CD4-positive, alpha-beta T cell treated with Interleukin-6 at 100 ng/mL for 8 hours (primary cell): ENCODE data around the gene CXCR2.
A peak's percentile ranks its signal among the peaks of the same experiment; 100 is the strongest.
"Not testable (repeated sequence)": the region's sequence is repeated elsewhere in the genome, so short reads cannot be mapped to it uniquely, and the experiment has no call there.

Experiments used
- DNase-seq: peaks from one replicate; pipeline ENCODE4 v3.0.0-alpha.2; 2020; ENCODE audit warnings: mixed read lengths, low spot score

Gene CXCR2

DNA sequence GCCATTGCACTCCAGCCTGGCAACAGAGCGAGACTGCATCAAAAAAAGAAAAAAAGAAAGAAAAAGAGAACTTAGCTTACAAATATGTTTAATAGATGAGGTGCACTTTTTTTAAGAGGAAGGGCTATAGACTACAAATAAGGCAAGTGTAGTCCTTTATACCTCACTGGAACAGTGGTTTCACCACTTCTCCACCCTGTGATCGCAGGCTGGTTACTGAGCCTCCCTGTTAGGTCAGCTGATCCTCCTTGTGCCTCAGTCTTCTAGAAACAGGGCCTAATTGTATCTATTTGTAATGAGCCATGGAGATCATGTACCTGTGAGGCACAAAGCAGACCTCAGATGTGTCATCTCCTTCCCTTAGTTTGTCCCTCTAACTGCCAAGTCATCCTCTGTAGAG lies 4.5 kb downstream of the CXCR2 start:
- no peak for DNase-seq

DNA sequence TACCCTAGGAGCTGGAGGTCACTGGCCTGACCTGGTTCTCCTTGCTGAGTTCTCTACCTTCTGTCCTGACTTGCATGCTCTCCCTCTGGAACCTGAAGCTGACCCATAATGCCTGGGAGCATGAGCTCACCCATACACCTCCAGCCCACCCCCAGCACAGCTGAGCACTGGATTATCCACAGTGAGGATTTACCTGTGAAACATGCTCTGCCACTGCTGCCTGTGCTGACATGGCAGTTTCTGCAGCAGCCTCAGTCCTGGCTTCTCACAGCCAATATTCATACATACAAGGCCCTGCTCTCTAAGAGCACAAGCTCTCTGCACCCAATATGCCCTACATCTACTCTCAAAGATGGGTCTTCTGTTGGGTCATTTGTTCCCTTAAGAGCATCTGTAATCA lies 5.0 kb downstream of the CXCR2 start:
- no peak for DNase-seq

DNA sequence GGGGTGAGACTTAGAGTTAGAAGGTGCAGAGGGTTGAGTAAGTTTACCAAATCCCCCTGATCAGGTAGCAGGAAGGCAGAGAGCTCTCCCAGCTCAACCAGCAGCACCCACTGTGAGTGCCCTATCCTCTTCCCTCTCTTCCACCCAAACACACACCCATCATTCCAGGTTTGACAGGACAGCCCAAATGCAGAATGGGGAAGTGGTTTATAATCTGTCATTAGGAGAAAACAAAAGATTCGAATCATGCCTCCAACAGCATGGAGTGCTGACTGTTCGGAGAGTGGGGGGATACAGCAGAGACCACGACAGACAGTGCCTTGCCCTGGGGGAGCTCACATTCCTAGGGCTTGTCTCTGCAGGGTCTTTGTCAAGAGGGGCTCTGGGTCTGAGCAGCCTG lies 11.7 kb downstream of the CXCR2 start:
- no peak for DNase-seq

DNA sequence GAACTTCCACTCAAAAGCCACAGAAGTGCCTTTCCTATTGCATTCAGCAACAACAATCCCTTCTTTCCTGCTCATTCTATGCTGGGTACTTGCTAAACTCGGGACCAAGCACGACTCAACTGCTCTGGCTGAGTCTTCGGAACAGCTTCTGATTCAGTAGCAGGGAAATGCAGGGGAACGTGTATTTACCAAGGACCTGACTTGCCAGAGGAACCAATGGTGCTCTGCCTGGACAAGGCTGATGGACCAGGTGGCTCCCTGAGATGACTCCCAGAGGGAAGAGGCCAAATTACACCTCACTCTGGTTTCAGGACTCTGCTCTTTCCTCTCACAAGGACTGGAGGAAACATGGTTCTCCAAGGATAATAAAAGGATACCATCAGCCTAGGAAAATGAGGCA lies 12.2 kb downstream of the CXCR2 start:
- DNase-seq, result no peak

DNA sequence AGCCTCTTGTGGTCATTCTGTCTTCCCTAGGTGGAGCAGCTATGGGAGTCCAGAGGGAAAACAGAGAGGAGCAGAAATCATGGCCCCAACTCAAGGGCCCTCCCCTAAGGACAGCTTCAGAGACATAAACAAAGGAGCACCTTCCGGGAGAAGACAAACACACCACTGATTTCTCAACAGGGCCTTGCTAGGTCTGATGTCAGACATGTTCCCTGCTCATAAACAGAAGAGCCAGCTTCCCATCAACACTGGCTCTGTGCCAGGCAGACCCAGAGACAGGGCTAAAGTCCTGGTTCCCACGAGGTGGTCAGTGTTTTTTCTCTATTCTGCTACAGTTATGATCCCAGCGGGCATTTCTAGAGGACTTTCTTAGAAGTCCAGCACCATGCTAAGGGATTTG lies 19.3 kb downstream of the CXCR2 start:
- DNase-seq, result no peak

DNA sequence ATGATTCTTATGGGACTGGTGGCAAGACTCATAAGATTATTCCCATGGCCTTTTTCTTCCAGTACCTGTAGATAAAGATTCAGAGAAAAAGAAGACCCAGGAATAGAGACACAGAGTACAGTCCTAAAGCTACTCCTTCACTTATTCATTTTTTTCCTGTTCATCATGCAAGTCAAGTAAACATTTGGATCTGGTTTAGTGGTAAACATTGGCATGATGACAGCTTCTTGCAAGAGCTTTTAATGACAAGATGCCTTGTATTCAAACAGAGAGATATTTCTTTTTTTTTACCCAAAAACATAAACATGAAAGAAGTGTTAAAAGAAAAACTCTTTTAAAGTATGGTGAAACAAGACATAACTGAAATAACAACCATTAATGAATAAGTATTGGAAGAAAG lies 20.2 kb downstream of the CXCR2 start:
- DNase-seq, result no peak

DNA sequence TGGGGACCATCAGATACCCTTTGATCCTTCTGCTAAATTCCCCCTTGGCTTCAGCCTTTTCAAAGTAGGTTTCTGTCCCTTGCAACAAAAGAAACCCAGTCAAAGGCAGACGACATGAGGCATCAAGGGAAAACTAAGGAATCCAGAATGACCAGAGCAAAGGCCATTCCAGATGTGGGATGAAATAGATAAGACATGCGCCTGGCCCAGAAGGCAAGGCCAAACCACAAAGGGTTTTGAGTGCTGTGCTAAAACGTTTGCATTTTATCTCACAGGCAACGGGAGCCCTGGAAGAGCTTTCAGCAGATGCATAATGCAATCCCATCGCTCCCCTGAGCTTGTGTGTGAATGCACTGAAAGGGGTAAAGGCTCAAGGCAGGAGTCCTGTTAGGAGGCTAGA lies 23.3 kb downstream of the CXCR2 start:
- no peak for DNase-seq

DNA sequence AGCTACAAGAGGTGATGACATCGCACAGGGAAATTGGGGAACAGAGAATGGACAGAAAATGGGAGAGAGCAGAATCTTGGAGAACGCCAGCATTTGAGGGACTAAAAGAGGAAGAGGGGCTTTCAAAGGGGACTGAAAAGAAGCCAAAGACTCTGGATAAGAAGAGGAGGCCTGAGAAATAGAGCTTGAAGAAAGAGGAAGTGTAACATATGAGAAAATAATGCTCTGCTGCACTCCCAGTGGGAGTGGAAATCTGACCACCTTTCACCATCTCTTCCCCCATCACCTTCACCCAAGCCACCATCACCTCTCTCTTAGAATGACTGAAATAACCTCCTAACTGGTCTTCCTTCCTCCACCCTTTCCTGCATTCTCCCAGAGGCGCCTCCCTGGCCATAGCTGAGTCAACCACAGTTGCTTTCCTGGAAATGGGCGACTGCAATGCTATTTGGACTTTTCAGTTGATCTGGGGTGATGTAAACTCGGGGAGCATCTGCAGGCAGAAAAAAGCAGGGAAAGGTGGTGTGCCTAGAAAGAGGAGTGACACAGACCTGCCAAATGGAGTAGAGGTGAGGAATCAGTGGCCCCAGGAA lies 24.1 kb downstream of the CXCR2 start:
- no peak for DNase-seq

DNA sequence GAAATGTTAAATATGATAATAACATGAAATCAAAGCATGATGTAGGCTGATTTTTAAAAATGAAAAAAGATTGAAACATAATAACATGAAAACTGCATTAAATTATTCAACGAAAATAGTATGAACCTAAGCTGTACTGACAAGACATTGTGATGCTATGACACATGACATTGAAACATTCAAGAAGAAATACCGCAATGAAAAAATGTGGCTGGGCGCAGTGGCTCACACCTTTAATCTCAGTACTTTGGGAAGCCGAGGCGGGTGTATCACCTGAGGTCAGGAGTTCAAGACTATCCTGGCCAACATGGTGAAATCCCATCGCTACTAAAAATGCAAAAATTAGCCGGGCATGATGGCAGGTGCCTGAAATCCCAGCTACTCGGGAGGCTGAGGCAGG lies 26.3 kb downstream of the CXCR2 start:
- no peak for DNase-seq

DNA sequence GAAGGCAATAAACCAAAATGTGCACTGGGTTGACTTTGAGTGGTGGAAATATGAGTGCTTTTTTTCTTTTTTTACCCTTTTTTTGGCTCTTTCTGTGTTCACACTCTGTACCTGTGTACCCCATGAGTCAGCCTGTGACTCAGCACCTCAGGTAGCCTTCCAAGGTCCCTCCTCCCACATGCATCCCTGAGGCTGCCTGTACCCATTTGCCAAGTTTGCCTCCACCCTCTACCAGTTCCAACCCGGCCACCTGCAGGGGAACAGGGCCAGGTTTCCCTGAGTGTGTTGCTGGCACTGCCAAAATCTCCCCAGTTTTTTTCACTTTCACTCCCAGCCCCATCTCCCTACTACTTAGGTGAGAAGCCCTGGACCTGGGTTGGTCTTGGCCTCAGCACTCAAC lies 26.9 kb downstream of the CXCR2 start:
- DNase-seq, result no peak

DNA sequence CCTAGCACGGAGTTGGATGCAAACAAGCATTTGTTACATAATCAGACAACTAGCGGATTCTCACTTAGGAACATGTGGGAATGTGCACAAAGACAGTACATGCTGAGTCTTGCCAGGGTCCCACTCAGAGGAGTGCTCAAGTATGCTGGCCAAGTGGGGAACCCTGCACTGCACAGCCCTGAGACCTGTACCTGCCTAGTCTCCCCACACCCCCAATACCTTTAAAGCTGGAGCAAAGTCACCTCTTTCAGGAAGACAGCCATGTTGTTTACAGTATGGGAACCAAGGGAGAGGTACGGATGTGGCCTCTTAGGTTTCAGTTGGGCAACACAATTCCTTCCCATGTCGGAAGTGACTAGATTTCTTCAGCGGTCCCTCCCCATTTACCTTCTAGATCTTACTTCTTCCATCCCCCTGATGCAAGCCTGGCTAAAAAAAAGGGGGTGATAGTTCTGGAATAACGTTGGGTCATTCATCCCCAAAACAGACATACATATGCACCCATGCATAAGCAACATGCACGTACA lies 30.2 kb downstream of the CXCR2 start:
- DNase-seq, result no peak

DNA sequence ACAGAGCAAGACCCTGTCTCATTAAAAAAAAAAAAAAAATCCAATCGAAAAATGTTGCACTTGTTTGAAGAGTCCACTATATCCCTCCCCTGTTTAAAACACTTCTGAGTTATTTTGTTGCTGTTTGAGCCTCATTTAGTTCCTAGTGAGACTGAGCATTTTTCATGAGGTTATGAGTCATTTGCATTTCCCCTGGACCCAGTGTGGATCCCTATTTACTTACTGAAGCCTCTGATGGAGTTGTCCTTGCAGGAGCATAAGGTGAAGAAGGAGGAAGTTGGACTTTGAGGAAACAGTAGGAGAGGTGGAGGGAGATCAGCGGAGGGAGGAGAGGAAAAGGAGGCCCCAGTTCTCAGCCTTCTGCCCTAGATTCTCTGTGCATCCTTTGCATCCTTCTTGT lies 35.8 kb downstream of the CXCR2 start:
- no peak for DNase-seq

DNA sequence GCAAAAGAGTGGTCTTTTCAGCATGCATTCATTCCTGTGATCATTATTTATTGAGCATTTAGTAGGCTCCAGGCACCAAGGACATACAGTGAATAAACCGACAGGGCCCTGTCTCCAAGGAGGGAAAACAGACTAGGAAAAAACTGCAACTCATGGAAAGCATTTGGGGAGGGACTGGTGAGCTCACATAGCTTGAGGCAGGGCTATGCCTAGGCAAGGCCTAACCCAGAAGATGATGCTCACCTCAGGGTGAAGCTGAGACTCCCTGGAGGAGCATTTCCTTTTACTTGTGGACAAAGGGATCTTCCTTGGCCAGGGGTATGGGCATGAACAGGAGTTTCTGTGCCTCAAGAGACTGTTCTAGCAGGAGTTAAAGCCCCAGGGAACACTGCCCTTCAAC lies 37.0 kb downstream of the CXCR2 start:
- DNase-seq, result no peak

DNA sequence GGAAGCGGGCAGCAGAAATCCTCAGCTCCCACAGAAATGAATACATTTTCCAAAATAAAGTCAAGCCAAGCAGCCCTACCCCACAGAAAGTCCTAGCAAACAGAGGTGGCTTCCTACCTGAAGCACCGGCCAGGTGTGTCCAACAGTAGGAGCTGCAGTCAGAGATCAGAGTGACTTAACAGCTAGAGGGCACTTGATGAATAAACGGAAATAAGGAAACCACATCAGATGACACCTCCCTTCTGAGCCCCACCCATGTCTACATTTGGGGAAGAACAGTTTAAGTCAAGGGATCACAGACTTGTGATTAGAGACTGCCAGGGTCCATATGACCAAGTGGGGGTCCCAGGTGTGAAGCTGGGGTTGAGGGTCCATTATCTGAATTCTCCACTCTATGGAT lies 41.0 kb downstream of the CXCR2 start, which contains the start of gene CXCR1:
TSS of gene CXCR1 (minus strand) at position 172 of the 400 bp plus-strand sequence. CDS start 1,751 bp downstream, outside the sequence.
- DNase-seq, result peak; percentile 60

DNA sequence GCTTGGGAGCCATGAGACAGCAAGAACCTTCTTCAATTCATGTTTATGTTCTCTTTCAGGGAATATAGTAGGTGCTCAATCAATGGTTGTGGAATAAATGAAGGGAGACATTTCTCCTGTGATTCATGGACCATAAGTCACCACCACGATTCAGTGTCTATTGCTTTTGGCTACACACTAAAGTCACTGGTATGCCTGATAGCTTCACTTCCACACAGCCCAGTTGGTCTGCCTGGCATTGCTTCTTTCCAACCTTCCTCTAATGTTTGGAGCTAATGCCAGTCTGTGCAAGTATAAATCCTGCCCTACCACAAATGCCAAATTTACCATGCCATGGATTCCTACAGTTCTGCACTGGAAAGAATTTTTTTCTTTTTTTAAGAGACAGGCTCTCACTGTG lies 42.2 kb downstream of the CXCR2 start:
- DNase-seq, result no peak

DNA sequence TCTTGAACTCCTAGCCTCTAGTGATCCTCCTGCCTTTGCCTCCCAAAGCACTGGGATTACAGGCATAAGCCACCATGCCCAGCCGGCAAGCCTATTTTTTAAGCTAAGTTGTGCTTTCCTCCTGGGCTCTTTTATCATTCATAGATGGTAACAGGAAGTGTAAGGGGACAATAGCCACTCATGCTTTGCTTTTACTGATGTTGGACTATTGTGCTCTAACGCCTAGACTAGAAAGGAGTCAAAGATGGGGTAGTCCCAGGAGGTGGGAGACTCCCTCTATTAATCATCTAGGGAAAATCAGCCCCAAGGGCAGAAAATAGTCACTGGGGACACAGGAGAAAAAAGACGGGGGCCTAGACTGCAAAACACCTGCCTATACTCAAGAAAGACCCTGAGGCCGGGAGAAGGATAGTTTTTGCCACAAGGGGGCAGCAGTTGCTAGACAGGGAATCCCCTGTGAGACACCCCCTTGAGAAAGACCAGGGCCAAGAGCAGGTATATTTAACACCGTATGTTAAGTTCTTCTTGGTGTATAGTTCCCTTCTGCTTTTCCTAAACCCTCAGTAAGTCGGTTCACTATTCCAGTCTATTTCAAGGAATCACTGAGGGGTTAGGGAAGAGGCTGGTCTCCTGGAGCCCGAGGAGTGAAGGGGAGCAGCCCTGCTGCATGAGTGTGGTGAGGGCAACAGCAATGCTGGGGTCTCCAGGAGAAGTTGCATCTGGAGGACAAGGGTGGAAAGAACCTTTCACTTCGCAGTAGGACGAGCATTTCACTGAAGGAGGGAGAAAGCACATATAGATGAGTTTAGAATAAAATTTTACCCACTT lies 43.0 kb downstream of the CXCR2 start:
- peak; percentile 52 for DNase-seq

DNA sequence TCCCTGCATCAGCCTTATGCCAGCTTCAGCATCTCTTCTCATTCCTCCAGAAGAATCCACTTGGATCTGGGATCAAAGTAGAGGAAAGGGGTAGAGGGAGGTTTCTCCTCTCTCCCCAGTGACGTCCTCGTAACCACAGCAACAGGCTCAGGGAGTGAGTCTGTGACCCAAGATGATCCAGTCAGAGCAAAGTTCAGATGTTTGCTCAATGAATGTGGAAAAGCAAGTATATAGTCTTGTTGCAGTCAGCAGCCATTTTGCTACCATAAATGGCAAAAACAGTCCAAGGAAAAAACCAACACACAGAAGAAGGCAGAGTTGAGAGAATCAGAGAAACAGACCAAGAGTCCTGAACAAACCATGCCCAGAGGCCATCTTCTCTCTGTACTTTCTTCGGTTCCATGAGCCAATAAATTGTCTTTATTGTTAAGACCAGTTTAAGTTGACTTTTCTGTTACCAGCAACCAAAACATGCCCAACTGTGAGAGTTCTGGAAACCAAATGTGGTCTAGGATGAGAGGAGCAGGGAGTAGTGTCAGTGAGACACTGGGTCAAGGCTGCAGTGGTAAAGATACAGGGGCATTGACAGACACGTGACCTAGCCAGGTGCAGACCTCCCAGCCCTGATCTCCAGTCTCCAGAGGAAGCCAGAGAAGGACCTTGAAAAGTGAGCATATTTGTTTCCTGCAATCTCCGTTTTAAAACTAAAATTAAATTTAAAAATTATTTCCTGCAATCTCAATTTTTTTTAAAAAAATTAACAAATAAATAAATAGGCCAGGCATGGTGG lies 44.1 kb downstream of the CXCR2 start:
- DNase-seq, result no peak

DNA sequence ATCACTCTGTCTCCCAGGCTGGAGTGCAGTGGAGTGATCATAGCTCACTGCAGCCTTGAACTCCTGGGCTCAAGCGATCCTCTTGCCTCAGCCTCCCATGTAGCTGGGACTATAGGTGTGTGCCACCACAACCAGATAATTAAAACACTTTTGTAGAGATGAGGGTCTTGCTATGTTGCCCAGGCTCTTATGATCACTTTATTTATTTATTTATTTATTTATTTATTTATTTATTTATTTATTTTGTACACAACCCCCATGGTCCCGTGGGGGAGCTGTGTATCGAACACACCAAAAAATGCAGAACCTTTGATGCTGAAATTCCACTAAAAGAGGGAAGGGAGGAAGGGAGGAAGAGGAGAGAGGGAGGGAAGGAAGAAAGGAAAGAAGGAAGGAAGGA lies 45.9 kb downstream of the CXCR2 start:
- not testable (repeated sequence) for DNase-seq

DNA sequence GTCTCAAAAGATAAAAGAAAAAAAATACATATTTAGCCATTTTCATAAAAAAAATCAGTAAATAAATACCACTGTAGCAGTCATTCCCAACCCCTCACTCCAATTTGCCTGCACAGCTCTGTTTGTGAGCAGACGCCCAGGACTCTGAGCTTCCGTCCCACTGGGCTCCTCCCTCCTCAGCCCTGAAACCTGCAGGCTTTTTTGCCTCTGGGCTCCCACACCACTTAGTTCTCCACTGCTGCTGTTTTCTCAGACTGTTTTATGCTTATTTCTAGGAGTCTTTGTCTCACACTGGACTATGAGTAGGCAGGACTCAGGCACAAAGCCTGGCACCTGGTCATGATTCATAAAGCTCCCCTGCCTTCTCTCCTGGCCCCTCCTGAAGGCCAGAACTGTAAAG lies 47.0 kb downstream of the CXCR2 start:
- DNase-seq, result no peak

DNA sequence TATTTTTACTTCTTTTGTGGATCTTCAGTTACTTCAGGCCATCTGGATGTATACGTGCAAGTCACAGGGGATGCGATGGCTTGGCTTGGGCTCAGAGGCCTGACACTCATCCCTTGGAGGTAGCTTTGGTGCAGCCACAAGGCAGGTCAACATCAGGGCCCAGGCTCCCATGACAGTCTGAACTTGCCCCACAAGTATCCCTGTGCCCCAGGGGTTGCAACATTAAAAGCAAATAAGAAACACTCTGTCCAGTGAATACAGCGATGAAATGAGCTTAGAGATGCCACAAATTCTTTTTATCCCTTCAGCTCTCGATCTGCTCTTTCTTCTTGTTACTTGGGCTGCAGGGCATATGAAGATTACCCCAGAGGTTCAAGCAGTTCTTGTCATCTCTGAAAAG lies 54.0 kb downstream of the CXCR2 start:
- DNase-seq, result no peak

DNA sequence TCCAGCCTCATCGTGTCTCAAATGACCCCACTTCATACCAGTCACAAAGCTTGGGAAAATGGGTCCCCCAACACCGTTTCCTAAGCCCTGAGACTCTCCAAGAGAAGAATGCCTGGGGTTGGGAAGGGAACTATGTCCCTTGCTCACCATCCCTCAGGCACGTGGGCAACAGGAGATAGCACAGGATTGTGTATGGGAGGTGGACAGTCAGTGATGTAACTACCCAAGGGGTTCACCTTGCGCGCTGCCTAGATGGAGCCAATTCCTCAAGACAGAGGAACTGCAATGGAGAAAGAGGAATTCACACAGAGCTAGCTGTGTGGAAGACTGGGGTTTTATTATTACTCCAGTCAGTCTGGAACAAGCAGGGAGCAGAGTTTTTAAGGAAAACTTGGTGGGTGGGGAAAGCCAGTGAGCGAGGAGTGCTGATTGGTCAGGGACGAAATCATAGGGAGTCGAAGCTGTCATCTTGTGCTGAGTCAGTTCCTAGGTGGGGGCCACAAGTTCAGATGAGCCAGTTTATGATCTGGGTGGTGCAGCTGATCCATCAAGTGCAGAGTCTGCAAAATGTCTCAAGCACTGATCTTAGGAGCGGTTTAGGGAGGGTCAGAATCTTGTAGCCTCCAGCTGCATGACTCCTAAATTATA lies 54.8 kb downstream of the CXCR2 start:
- DNase-seq, result no peak

DNA sequence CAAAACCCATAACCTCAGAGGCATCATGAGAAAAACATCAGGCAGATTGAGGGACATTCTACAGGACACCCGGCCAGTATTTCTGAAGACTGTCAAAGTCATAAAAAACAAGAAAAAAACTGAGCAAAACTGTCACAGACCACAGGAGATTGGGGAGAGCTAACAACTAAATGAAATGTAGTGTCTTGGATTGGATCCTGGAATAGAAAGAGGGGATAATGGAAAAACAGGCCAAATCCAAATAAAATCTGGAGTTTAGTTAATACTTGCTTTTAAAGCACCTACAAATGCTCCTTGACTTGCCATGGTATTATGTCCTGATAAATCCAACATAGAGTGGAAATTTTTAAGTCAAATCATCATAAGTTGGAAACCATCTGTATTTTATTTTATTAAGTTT lies 58.5 kb downstream of the CXCR2 start:
- no peak for DNase-seq
